A673 (cell line): ENCODE data around the gene NEUROD2.

Experiments
- EZH2 ChIP-seq: fragments of 200-600 bp; sonication (generic); IDR thresholded peaks from 2 replicates; pipeline ENCODE4 v1.6.1; 2017; ENCODE audit warnings: borderline replicate concordance, low read depth, mild to moderate bottlenecking, mixed read lengths, antibody characterized with exemption, low read length; ENCODE audit not compliant: poor library complexity, severe bottlenecking
- TF ChIP-seq, protein P1 (sequence below): fragments of 300-800, 200-600 bp; sonication (generic); conservative IDR thresholded peaks from 2 replicates; pipeline ENCODE4 v1.5.1; 2017; ENCODE audit warnings: low read depth, mild to moderate bottlenecking, antibody characterized with exemption, low read length, moderate library complexity, mixed read lengths

DNA sequence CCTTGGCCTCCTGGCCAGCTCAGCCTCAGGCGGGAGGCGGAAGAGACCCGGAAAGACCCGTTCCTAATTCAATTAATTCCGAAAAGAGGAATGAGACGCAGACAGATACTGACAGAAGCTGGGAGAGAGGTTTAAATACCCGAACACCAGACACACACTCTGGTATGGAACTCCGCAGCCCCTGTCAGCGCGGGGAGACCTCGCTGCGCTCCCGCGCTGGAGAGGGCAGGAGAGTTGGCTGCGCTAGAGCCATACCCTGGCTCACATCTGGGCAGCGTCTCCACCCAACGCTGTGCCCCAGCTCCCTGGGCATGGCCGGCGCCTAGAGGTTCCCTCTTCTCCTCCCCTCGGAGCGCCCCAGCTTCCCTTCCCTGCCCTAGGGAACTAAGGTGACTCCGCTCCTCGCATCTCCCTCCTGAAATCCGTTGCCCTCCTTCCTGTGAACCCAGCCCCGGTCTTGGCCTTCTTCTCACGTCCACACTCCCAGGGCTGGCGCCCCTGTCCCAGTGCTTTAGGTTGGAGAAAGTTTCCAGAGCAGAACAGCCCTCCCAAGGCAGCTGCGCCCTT, 8.0 kb downstream of the NEUROD2 start:
- TF ChIP-seq, protein P1, sequence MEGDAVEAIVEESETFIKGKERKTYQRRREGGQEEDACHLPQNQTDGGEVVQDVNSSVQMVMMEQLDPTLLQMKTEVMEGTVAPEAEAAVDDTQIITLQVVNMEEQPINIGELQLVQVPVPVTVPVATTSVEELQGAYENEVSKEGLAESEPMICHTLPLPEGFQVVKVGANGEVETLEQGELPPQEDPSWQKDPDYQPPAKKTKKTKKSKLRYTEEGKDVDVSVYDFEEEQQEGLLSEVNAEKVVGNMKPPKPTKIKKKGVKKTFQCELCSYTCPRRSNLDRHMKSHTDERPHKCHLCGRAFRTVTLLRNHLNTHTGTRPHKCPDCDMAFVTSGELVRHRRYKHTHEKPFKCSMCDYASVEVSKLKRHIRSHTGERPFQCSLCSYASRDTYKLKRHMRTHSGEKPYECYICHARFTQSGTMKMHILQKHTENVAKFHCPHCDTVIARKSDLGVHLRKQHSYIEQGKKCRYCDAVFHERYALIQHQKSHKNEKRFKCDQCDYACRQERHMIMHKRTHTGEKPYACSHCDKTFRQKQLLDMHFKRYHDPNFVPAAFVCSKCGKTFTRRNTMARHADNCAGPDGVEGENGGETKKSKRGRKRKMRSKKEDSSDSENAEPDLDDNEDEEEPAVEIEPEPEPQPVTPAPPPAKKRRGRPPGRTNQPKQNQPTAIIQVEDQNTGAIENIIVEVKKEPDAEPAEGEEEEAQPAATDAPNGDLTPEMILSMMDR, result no peak
- TF ChIP-seq EZH2, result peak; percentile 1
